Measurements from ENCODE around the gene RELL1. TPM values are rescaled to one million over a fixed set of nuclear protein-coding genes. Genes with fewer than 3 reads are reported as not detected.

RELL1 gene
- total and polyA plus RNA-seq, 2 donors: 1.6 to 17.2 TPM

- 97% methylated on average over 5 of the region's 5 CpGs for WGBS
- Histone ChIP-seq H3K36me3 (ENCODE audit: control insufficient read depth in 2 of 2, insufficient read depth in 2 of 2, low read length in 1 of 2) (peaks cover 0 to 1% of the 10 kb centered on the region in 2 donors), H3K4me3 (ENCODE audit: low read length in 2 of 2) (no peak overlapping the region), H3K27me3 (ENCODE audit: control insufficient read depth in 2 of 2, insufficient read depth in 1 of 2, low read length in 1 of 2) (no peaks in the 10 kb centered on the region), H3K27ac (ENCODE audit: low read depth in 1 of 2, low read length in 1 of 2) (no peak overlapping the region), H3K4me1 (ENCODE audit: control insufficient read depth in 2 of 2, insufficient read depth in 2 of 2, low read length in 2 of 2) (peaks cover 8 to 14% of the 10 kb centered on the region in 2 donors), H3K9me3 (ENCODE audit: control insufficient read depth in 2 of 2, insufficient read depth in 1 of 2, low read length in 1 of 2) (no peaks in the 10 kb centered on the region)
- DNase-seq (ENCODE audit: low read depth in 6 of 9, low spot score in 9 of 9): no peak
These were observed 21.5 kb downstream of the RELL1 start for GRCh38 chr4:37664696-37665095.

GRCh38 chr4:37663552-37663951 is 22.6 kb downstream of the RELL1 start:
- Histone ChIP-seq H3K36me3 (ENCODE audit: control insufficient read depth in 2 of 2, insufficient read depth in 2 of 2, low read length in 1 of 2) (peaks cover 0 to 4% of the 10 kb centered on the region in 2 donors), H3K9me3 (ENCODE audit: control insufficient read depth in 2 of 2, insufficient read depth in 1 of 2, low read length in 1 of 2) (no peaks in the 10 kb centered on the region), H3K27ac (ENCODE audit: low read depth in 1 of 2, low read length in 1 of 2) (no peak overlapping the region), H3K4me1 (ENCODE audit: control insufficient read depth in 2 of 2, insufficient read depth in 2 of 2, low read length in 2 of 2) (peaks cover 8 to 18% of the 10 kb centered on the region in 2 donors), H3K27me3 (ENCODE audit: control insufficient read depth in 2 of 2, insufficient read depth in 1 of 2, low read length in 1 of 2) (no peaks in the 10 kb centered on the region), H3K4me3 (ENCODE audit: low read length in 2 of 2) (no peak overlapping the region)
- 89% methylated on average over 7 of the region's 7 CpGs for WGBS
- DNase-seq (ENCODE audit: low read depth in 6 of 9, low spot score in 9 of 9): no peak

GRCh38 chr4:37662861-37663390 is 23.2 kb downstream of the RELL1 start:
- WGBS: 92% methylated on average over 5 of the region's 5 CpGs
- no peak for DNase-seq (ENCODE audit: low read depth in 6 of 9, low spot score in 9 of 9)
- no peak overlapping the region for H3K4me3 ChIP-seq (ENCODE audit: low read length in 2 of 2)
- H3K9me3 ChIP-seq (ENCODE audit: control insufficient read depth in 2 of 2, insufficient read depth in 1 of 2, low read length in 1 of 2): no peaks in the 10 kb centered on the region
- H3K27me3 ChIP-seq (ENCODE audit: control insufficient read depth in 2 of 2, insufficient read depth in 1 of 2, low read length in 1 of 2): no peaks in the 10 kb centered on the region
- peaks cover 0 to 4% of the 10 kb centered on the region in 2 donors for H3K36me3 ChIP-seq (ENCODE audit: control insufficient read depth in 2 of 2, insufficient read depth in 2 of 2, low read length in 1 of 2)
- no peak overlapping the region for H3K27ac ChIP-seq (ENCODE audit: low read depth in 1 of 2, low read length in 1 of 2)
- H3K4me1 ChIP-seq (ENCODE audit: control insufficient read depth in 2 of 2, insufficient read depth in 2 of 2, low read length in 2 of 2): peaks cover 8 to 18% of the 10 kb centered on the region in 2 donors

GRCh38 chr4:37662251-37662650 is 23.9 kb downstream of the RELL1 start:
- H3K4me1 ChIP-seq (ENCODE audit: control insufficient read depth in 2 of 2, insufficient read depth in 2 of 2, low read length in 2 of 2): peaks cover 8 to 18% of the 10 kb centered on the region in 2 donors
- H3K27ac ChIP-seq (ENCODE audit: low read depth in 1 of 2, low read length in 1 of 2): no peak overlapping the region
- no peaks in the 10 kb centered on the region for H3K27me3 ChIP-seq (ENCODE audit: control insufficient read depth in 2 of 2, insufficient read depth in 1 of 2, low read length in 1 of 2)
- 27% methylated on average over 1 of the region's 1 CpG for WGBS
- no peaks in the 10 kb centered on the region for H3K9me3 ChIP-seq (ENCODE audit: control insufficient read depth in 2 of 2, insufficient read depth in 1 of 2, low read length in 1 of 2)
- no peak overlapping the region for H3K4me3 ChIP-seq (ENCODE audit: low read length in 2 of 2)
- DNase-seq (ENCODE audit: low read depth in 6 of 9, low spot score in 9 of 9): no peak
- H3K36me3 ChIP-seq (ENCODE audit: control insufficient read depth in 2 of 2, insufficient read depth in 2 of 2, low read length in 1 of 2): peaks cover under 1 to 4% of the 10 kb centered on the region in 2 donors

GRCh38 chr4:37661772-37662171 is 24.4 kb downstream of the RELL1 start:
- DNase-seq (ENCODE audit: low read depth in 6 of 9, low spot score in 9 of 9): no peak
- Histone ChIP-seq H3K4me3 (ENCODE audit: low read length in 2 of 2) (no peak overlapping the region), H3K27ac (ENCODE audit: low read depth in 1 of 2, low read length in 1 of 2) (no peak overlapping the region), H3K9me3 (ENCODE audit: control insufficient read depth in 2 of 2, insufficient read depth in 1 of 2, low read length in 1 of 2) (no peaks in the 10 kb centered on the region), H3K36me3 (ENCODE audit: control insufficient read depth in 2 of 2, insufficient read depth in 2 of 2, low read length in 1 of 2) (peaks cover 3 to 4% of the 10 kb centered on the region in 2 donors), H3K4me1 (ENCODE audit: control insufficient read depth in 2 of 2, insufficient read depth in 2 of 2, low read length in 2 of 2) (peaks cover 6 to 17% of the 10 kb centered on the region in 2 donors), H3K27me3 (ENCODE audit: control insufficient read depth in 2 of 2, insufficient read depth in 1 of 2, low read length in 1 of 2) (no peaks in the 10 kb centered on the region)
- WGBS: 75% methylated on average over 3 of the region's 3 CpGs

GRCh38 chr4:37659696-37660095 is 26.5 kb downstream of the RELL1 start:
- WGBS: 88% methylated on average over 3 of the region's 3 CpGs
- peaks cover 3 to 9% of the 10 kb centered on the region in 2 donors for H3K36me3 ChIP-seq (ENCODE audit: control insufficient read depth in 2 of 2, insufficient read depth in 2 of 2, low read length in 1 of 2)
- DNase-seq (ENCODE audit: low read depth in 6 of 9, low spot score in 9 of 9): no peak
- no peak overlapping the region for H3K4me3 ChIP-seq (ENCODE audit: low read length in 2 of 2)
- peaks cover 0 to 3% of the 10 kb centered on the region in 2 donors for H3K9me3 ChIP-seq (ENCODE audit: control insufficient read depth in 2 of 2, insufficient read depth in 1 of 2, low read length in 1 of 2)
- no peak overlapping the region for H3K27ac ChIP-seq (ENCODE audit: low read depth in 1 of 2, low read length in 1 of 2)
- no peaks in the 10 kb centered on the region for H3K27me3 ChIP-seq (ENCODE audit: control insufficient read depth in 2 of 2, insufficient read depth in 1 of 2, low read length in 1 of 2)
- H3K4me1 ChIP-seq (ENCODE audit: control insufficient read depth in 2 of 2, insufficient read depth in 2 of 2, low read length in 2 of 2): peaks cover 2 to 9% of the 10 kb centered on the region in 2 donors

GRCh38 chr4:37656649-37657048 is 29.5 kb downstream of the RELL1 start:
- H3K36me3 ChIP-seq (ENCODE audit: control insufficient read depth in 2 of 2, insufficient read depth in 2 of 2, low read length in 1 of 2): peaks cover 3 to 9% of the 10 kb centered on the region in 2 donors
- 97% methylated on average over 4 of the region's 4 CpGs for WGBS
- no peak overlapping the region for H3K27ac ChIP-seq (ENCODE audit: low read depth in 1 of 2, low read length in 1 of 2)
- H3K4me3 ChIP-seq (ENCODE audit: low read length in 2 of 2): no peak overlapping the region
- DNase-seq (ENCODE audit: low read depth in 6 of 9, low spot score in 9 of 9): no peak
- peaks cover 0 to 4% of the 10 kb centered on the region in 2 donors for H3K4me1 ChIP-seq (ENCODE audit: control insufficient read depth in 2 of 2, insufficient read depth in 2 of 2, low read length in 2 of 2)
- peaks cover 0 to 3% of the 10 kb centered on the region in 2 donors for H3K9me3 ChIP-seq (ENCODE audit: control insufficient read depth in 2 of 2, insufficient read depth in 1 of 2, low read length in 1 of 2)
- H3K27me3 ChIP-seq (ENCODE audit: control insufficient read depth in 2 of 2, insufficient read depth in 1 of 2, low read length in 1 of 2): no peaks in the 10 kb centered on the region

GRCh38 chr4:37653601-37654000 is 32.6 kb downstream of the RELL1 start:
- H3K9me3 ChIP-seq (ENCODE audit: control insufficient read depth in 2 of 2, insufficient read depth in 1 of 2, low read length in 1 of 2): peaks cover 0 to 3% of the 10 kb centered on the region in 2 donors
- peaks cover 4 to 6% of the 10 kb centered on the region in 2 donors for H3K36me3 ChIP-seq (ENCODE audit: control insufficient read depth in 2 of 2, insufficient read depth in 2 of 2, low read length in 1 of 2)
- DNase-seq (ENCODE audit: low read depth in 6 of 9, low spot score in 9 of 9): no peak
- H3K4me1 ChIP-seq (ENCODE audit: control insufficient read depth in 2 of 2, insufficient read depth in 2 of 2, low read length in 2 of 2): no peaks in the 10 kb centered on the region
- H3K27me3 ChIP-seq (ENCODE audit: control insufficient read depth in 2 of 2, insufficient read depth in 1 of 2, low read length in 1 of 2): no peaks in the 10 kb centered on the region
- 98% methylated on average over 1 of the region's 1 CpG for WGBS
- H3K4me3 ChIP-seq (ENCODE audit: low read length in 2 of 2): no peak overlapping the region
- H3K27ac ChIP-seq (ENCODE audit: low read depth in 1 of 2, low read length in 1 of 2): no peak overlapping the region

GRCh38 chr4:37652747-37653527 is 33.2 kb downstream of the RELL1 start:
- Histone ChIP-seq H3K4me1 (ENCODE audit: control insufficient read depth in 2 of 2, insufficient read depth in 2 of 2, low read length in 2 of 2) (no peaks in the 10 kb centered on the region), H3K27me3 (ENCODE audit: control insufficient read depth in 2 of 2, insufficient read depth in 1 of 2, low read length in 1 of 2) (no peaks in the 10 kb centered on the region), H3K27ac (ENCODE audit: low read depth in 1 of 2, low read length in 1 of 2) (no peak overlapping the region), H3K36me3 (ENCODE audit: control insufficient read depth in 2 of 2, insufficient read depth in 2 of 2, low read length in 1 of 2) (peaks cover 9 to 11% of the 10 kb centered on the region in 2 donors), H3K4me3 (ENCODE audit: low read length in 2 of 2) (no peak overlapping the region), H3K9me3 (ENCODE audit: control insufficient read depth in 2 of 2, insufficient read depth in 1 of 2, low read length in 1 of 2) (peaks cover 0 to 3% of the 10 kb centered on the region in 2 donors)
- 99% methylated on average over 4 of the region's 4 CpGs for WGBS
- no peak for DNase-seq (ENCODE audit: low read depth in 6 of 9, low spot score in 9 of 9)
